IMR-90 (cell line): ENCODE measurements around the gene ACRBP.

Experiments
- BHLHE40 ChIP-seq: fragments of 150-350 bp; IDR thresholded peaks from 2 replicates; pipeline ENCODE4 v1.6.1; 2016; ENCODE audit warnings: mild to moderate bottlenecking, low read depth, low read length
- MXI1 ChIP-seq: IDR thresholded peaks from 2 replicates; pipeline ENCODE4 v1.6.1; 2012; ENCODE audit warnings: low read depth, mild to moderate bottlenecking, low read length, moderate library complexity, borderline replicate concordance
- POLR2A ChIP-seq: IDR thresholded peaks from 2 replicates; pipeline ENCODE4 v1.6.1; 2012; ENCODE audit warnings: mild to moderate bottlenecking, low read depth, low read length
- TF ChIP-seq, protein P1 (sequence below): fragments of 150-350 bp; IDR thresholded peaks from 2 replicates; pipeline ENCODE4 v1.6.1; 2017; ENCODE audit warnings: mild to moderate bottlenecking, antibody characterized with exemption, low read length, low read depth
- TF ChIP-seq, protein P2 (sequence below): conservative IDR thresholded peaks from 2 replicates; pipeline ENCODE4 v1.5.1; 2012; ENCODE audit warnings: mild to moderate bottlenecking, low read depth, low read length, improper control_type of control experiment

DNA sequence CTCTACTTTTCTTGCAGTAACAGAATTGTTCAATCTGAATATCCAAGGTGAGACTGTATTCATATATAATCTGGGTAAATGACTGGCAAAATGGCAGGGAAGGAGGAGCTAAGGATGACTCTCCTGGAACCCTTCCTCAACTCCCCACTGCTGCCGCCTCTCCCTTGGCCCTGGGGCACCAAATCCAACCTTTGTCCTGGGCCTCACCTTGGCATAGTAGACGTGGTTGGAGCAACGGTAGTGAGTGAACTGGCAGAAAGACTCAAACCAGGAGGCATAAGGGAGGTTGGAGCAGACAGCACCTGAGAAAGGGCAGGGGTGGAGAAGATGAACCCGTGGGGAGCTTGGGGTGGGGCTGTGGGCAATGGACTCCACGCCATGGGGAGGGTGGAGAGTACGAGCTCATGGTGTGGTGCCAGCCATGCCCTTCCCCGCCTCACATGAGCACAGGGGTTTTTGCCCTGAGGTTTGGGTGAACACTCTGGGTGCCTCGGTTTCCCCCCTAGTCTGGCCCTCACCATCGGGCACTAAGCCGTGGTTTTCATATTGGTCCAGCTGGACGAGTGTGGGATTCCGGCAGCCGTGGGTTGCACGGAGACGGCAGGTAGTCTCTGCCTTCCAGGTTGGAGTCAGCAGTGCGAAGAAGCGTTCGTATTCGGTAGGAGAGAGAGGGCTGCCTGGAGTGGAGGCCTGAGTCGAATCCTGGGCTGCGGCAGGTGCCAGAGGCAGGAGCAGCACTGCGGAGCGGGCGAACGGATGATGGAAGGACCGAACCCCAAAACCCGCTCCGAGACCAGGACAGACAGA, 753 bp downstream of the ACRBP start:
- TF ChIP-seq, protein P1, sequence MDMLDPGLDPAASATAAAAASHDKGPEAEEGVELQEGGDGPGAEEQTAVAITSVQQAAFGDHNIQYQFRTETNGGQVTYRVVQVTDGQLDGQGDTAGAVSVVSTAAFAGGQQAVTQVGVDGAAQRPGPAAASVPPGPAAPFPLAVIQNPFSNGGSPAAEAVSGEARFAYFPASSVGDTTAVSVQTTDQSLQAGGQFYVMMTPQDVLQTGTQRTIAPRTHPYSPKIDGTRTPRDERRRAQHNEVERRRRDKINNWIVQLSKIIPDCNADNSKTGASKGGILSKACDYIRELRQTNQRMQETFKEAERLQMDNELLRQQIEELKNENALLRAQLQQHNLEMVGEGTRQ, result no peak
- TF ChIP-seq, protein P2, sequence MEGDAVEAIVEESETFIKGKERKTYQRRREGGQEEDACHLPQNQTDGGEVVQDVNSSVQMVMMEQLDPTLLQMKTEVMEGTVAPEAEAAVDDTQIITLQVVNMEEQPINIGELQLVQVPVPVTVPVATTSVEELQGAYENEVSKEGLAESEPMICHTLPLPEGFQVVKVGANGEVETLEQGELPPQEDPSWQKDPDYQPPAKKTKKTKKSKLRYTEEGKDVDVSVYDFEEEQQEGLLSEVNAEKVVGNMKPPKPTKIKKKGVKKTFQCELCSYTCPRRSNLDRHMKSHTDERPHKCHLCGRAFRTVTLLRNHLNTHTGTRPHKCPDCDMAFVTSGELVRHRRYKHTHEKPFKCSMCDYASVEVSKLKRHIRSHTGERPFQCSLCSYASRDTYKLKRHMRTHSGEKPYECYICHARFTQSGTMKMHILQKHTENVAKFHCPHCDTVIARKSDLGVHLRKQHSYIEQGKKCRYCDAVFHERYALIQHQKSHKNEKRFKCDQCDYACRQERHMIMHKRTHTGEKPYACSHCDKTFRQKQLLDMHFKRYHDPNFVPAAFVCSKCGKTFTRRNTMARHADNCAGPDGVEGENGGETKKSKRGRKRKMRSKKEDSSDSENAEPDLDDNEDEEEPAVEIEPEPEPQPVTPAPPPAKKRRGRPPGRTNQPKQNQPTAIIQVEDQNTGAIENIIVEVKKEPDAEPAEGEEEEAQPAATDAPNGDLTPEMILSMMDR, result no peak
- TF ChIP-seq MXI1, result no peak
- TF ChIP-seq POLR2A, result no peak
- no peak for TF ChIP-seq BHLHE40
